ENCODE data around the gene NRSN1. TPM values are rescaled to one million over a fixed set of nuclear protein-coding genes. Genes with fewer than 3 reads are reported as not detected.

Gene NRSN1
- total RNA-seq, 2 donors from 2014 or later = not detected

DNA sequence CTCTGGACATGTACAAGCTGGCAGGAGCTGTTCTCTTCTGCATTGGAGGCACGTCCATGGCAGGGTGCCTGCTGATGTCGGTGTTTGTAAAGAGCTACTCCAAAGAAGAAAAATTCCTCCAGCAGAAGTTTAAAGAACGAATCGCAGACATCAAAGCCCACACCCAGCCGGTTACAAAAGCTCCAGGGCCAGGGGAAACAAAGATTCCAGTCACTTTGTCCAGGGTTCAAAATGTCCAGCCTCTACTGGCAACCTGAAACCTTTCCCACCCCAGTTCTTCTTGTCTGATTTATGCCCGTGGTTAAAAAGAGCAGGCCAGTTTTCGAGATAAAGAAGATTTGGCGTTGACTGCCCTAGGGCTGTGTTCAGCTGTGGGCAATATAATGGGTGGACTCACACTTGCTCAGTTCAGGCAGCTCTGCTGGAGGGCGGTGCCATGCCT is 19.7 kb downstream of the NRSN1 start:
- H3K4me1 Mint-ChIP-seq = peaks cover 7% of the 10 kb centered on the region
- H3K27ac Mint-ChIP-seq = no peak overlapping the region
- peaks cover 3% of the 10 kb centered on the region for H3K9me3 Mint-ChIP-seq
- H3K4me3 ChIP-seq (ENCODE audit: low read length) = no peak overlapping the region
- WGBS, 2 experiments (ENCODE audit: insufficient coverage in 1 of 2, insufficient read length in 1 of 2) = 83 to 92% methylated on average over 3 to 9 of the region's 9 CpGs
- H3K4me3 Mint-ChIP-seq = no peak overlapping the region
- H3K27ac ChIP-seq (ENCODE audit: low read depth, low read length) = no peak overlapping the region
- no peaks in the 10 kb centered on the region for H3K4me1 ChIP-seq (ENCODE audit: control insufficient read depth, insufficient read depth, low read length)
- no peaks in the 10 kb centered on the region for H3K9me3 ChIP-seq (ENCODE audit: control insufficient read depth, low read length)
- no peaks in the 10 kb centered on the region for H3K36me3 ChIP-seq (ENCODE audit: control insufficient read depth, insufficient read depth, low read length)
- no peaks in the 10 kb centered on the region for H3K27me3 Mint-ChIP-seq (ENCODE audit: insufficient read depth)
- TF ChIP-seq, protein P1, sequence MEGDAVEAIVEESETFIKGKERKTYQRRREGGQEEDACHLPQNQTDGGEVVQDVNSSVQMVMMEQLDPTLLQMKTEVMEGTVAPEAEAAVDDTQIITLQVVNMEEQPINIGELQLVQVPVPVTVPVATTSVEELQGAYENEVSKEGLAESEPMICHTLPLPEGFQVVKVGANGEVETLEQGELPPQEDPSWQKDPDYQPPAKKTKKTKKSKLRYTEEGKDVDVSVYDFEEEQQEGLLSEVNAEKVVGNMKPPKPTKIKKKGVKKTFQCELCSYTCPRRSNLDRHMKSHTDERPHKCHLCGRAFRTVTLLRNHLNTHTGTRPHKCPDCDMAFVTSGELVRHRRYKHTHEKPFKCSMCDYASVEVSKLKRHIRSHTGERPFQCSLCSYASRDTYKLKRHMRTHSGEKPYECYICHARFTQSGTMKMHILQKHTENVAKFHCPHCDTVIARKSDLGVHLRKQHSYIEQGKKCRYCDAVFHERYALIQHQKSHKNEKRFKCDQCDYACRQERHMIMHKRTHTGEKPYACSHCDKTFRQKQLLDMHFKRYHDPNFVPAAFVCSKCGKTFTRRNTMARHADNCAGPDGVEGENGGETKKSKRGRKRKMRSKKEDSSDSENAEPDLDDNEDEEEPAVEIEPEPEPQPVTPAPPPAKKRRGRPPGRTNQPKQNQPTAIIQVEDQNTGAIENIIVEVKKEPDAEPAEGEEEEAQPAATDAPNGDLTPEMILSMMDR (conservative IDR thresholded peaks at IDR 0.05) = no peak
- no peak overlapping the region for H3K9ac ChIP-seq (ENCODE audit: extremely low read depth, low read length, poor library complexity, severe bottlenecking)
- H3K27me3 ChIP-seq (ENCODE audit: control insufficient read depth, insufficient read depth, low read length, poor library complexity, severe bottlenecking) = no peaks in the 10 kb centered on the region
- DNase-seq = no peak
- no peaks in the 10 kb centered on the region for H3K36me3 Mint-ChIP-seq (ENCODE audit: low read depth)

DNA sequence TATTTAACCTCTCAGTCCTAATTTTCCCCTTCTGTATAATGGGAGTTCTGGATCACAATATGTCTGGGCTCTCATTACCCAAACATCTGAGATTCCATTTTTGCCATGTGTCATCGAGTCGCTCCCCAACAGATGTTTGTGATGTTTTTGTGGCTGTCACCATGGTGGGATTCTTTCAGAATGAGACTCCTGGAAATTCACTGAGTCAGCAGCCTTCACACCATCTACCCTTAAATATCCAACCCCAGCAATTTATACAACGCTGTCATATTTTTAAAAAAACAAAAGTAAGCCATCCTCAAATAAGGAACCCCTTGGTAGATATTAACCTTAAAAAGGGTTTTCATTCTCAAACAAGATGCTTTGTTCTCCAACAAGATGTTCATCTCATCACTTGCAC is 20.9 kb downstream of the NRSN1 start:
- no peak overlapping the region for H3K27ac Mint-ChIP-seq
- TF ChIP-seq, protein P1 (conservative IDR thresholded peaks at IDR 0.05) = no peak
- WGBS, 2 experiments (ENCODE audit: insufficient coverage in 1 of 2, insufficient read length in 1 of 2) = 100% methylated on average over 3 of the region's 3 CpGs; no CpG with 5 or more reads in 1 of the 2 experiments
- Histone ChIP-seq H3K27me3 (ENCODE audit: control insufficient read depth, insufficient read depth, low read length, poor library complexity, severe bottlenecking) (no peaks in the 10 kb centered on the region), H3K9ac (ENCODE audit: extremely low read depth, low read length, poor library complexity, severe bottlenecking) (no peak overlapping the region), H3K27ac (ENCODE audit: low read depth, low read length) (no peak overlapping the region), H3K9me3 (ENCODE audit: control insufficient read depth, low read length) (no peaks in the 10 kb centered on the region), H3K4me3 (ENCODE audit: low read length) (no peak overlapping the region), H3K4me1 (ENCODE audit: control insufficient read depth, insufficient read depth, low read length) (no peaks in the 10 kb centered on the region), H3K36me3 (ENCODE audit: control insufficient read depth, insufficient read depth, low read length) (no peaks in the 10 kb centered on the region)
- no peaks in the 10 kb centered on the region for H3K36me3 Mint-ChIP-seq (ENCODE audit: low read depth)
- no peak overlapping the region for H3K4me3 Mint-ChIP-seq
- no peak for DNase-seq
- H3K27me3 Mint-ChIP-seq (ENCODE audit: insufficient read depth) = no peaks in the 10 kb centered on the region
- H3K4me1 Mint-ChIP-seq = peaks cover 7% of the 10 kb centered on the region
- H3K9me3 Mint-ChIP-seq = peaks cover 5% of the 10 kb centered on the region

DNA sequence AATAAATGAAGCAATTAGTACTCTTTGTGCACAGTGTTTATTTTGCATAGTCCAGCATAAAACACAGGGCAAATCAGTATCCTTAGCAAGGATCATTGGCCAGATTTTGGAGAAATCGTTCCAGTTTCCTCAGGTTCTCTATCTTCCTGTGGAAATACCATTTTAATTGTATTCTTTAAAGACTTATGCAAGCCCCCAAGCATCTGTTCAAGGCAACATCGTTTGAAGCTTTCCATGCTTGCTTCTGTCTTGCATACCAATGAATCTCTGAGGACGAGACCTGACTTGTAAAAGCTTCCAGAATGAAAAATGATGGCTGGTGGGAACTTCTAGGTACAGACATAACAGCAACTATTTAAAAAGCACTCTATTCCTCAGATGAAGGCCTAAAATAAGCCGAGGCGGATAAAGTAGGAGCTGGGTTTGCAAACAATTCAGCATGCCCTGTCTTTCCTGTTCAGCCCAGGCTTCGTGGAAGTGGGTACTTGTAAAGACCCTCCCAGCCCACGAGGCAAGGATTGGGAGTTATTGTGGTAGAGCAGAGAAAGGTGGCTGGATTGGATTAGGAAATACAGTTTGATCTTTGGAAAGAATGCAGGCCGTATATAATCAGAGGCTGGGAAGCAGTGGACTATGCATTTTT is 21.6 kb downstream of the NRSN1 start:
- Histone ChIP-seq H3K4me1 (ENCODE audit: control insufficient read depth, insufficient read depth, low read length) (no peaks in the 10 kb centered on the region), H3K4me3 (ENCODE audit: low read length) (no peak overlapping the region), H3K27me3 (ENCODE audit: control insufficient read depth, insufficient read depth, low read length, poor library complexity, severe bottlenecking) (no peaks in the 10 kb centered on the region), H3K9me3 (ENCODE audit: control insufficient read depth, low read length) (no peaks in the 10 kb centered on the region), H3K27ac (ENCODE audit: low read depth, low read length) (no peak overlapping the region), H3K9ac (ENCODE audit: extremely low read depth, low read length, poor library complexity, severe bottlenecking) (no peak overlapping the region), H3K36me3 (ENCODE audit: control insufficient read depth, insufficient read depth, low read length) (no peaks in the 10 kb centered on the region)
- Mint-ChIP-seq H3K27ac (no peak overlapping the region), H3K27me3 (ENCODE audit: insufficient read depth) (no peaks in the 10 kb centered on the region), H3K9me3 (peaks cover 7% of the 10 kb centered on the region), H3K4me1 (peaks cover 7% of the 10 kb centered on the region), H3K4me3 (no peak overlapping the region), H3K36me3 (ENCODE audit: low read depth) (no peaks in the 10 kb centered on the region)
- no peak for DNase-seq
- 80 to 84% methylated on average over 5 to 8 of the region's 8 CpGs for WGBS, 2 experiments (ENCODE audit: insufficient coverage in 1 of 2, insufficient read length in 1 of 2)
- TF ChIP-seq, protein P1 (conservative IDR thresholded peaks at IDR 0.05) = no peak

Measured in endodermal cell (in vitro differentiated cells).